ENCODE measurements around the gene SDHA. TPM values are rescaled to one million over a fixed set of nuclear protein-coding genes. Genes with fewer than 3 reads are reported as not detected.
"Not testable (repeated sequence)": the region's sequence is repeated elsewhere in the genome, so short reads cannot be mapped to it uniquely, and the experiment has no call there.

Gene SDHA
- polyA plus RNA-seq, 1 donor (not counting 4 experiments of a cell fraction or from before 2014, with no cell fraction given) = 178 TPM

DNA sequence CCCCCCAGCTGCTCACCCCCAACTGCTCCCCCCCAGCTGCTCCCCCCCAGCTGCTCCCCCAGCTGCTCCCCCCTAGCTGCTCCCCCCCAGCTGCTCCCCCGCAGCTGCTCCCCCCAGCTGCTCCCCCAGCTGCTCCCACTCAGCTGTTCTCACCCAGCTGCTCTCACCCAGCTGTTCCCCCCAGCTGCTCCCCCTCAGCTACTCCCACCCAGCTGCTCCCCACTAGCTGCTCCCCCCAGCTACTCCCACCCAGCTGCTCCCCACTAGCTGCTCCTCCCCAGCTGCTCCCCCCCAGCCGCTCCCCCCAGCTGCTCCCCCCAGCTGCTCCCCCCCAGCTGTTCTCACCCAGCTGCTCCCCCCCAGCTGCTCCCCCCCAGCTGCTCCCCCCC, 80.6 kb downstream of the SDHA start:
- H2AFZ ChIP-seq (ENCODE audit: control insufficient read depth, low read length) = no peak overlapping the region
- no peaks in the 10 kb centered on the region for H3K27me3 ChIP-seq (ENCODE audit: control insufficient read depth, extremely low read depth, insufficient read depth, low read length)
- H3K4me1 ChIP-seq (ENCODE audit: control insufficient read depth, extremely low read depth, insufficient read depth, low read length) = no peaks in the 10 kb centered on the region
- H3K36me3 ChIP-seq (ENCODE audit: control insufficient read depth in 2 of 2, extremely low read depth in 1 of 2, insufficient read depth in 2 of 2, low read length in 2 of 2) = peaks cover 0 to 6% of the 10 kb centered on the region in 2 experiments
- no peak for TF ChIP-seq EZH2 (IDR thresholded peaks at IDR 0.05; ENCODE audit: low read length)
- TF ChIP-seq CTCF (optimal IDR thresholded peaks at IDR 0.05 in 1 of 3, IDR thresholded peaks at IDR 0.05 in 1 of 3, conservative IDR thresholded peaks at IDR 0.05 in 1 of 3; ENCODE audit: extremely low read depth in 1 of 3, insufficient read depth in 2 of 3, low read length in 3 of 3) = no peak
- peaks cover 39% of the 10 kb centered on the region for H3K79me2 ChIP-seq (ENCODE audit: control insufficient read depth, insufficient read depth, low read length)
- FAIRE-seq = no peak
- dilution Hi-C loops (cut with MboI; ENCODE audit: extremely low pct_ligation_motif_present, low sequenced_read_pairs) = no loop called here
- H3K4me2 ChIP-seq (ENCODE audit: control insufficient read depth, extremely low read depth, insufficient read depth, low read depth, low read length) = no peak overlapping the region
- no peak overlapping the region for H3K4me3 ChIP-seq (ENCODE audit: control insufficient read depth in 2 of 3, extremely low read depth in 1 of 3, insufficient read depth in 2 of 3, low read depth in 1 of 3, low read length in 3 of 3)
- H3K27ac ChIP-seq (ENCODE audit: control insufficient read depth, insufficient read depth, low read length) = no peak overlapping the region
- H4K20me1 ChIP-seq (ENCODE audit: control insufficient read depth, extremely low read depth, insufficient read depth, low read length) = peaks cover 6% of the 10 kb centered on the region
- H3K9me3 ChIP-seq (ENCODE audit: control insufficient read depth, low read depth, low read length) = no peaks in the 10 kb centered on the region
- no peaks in the 10 kb centered on the region for H3K9me1 ChIP-seq (ENCODE audit: control insufficient read depth, extremely low read depth, insufficient read depth, low read length)
- H3K9ac ChIP-seq (ENCODE audit: control insufficient read depth, extremely low read depth, insufficient read depth, low read length) = no peak overlapping the region
- no peak for DNase-seq (ENCODE audit: low read depth, low spot score)

GRCh38 chr5:299921-300320, 81.8 kb downstream of the SDHA start:
- H3K4me1 ChIP-seq (ENCODE audit: control insufficient read depth, extremely low read depth, insufficient read depth, low read length); H3K4me3 ChIP-seq (ENCODE audit: control insufficient read depth in 2 of 3, extremely low read depth in 1 of 3, insufficient read depth in 2 of 3, low read depth in 1 of 3, low read length in 3 of 3); H3K27ac ChIP-seq (ENCODE audit: control insufficient read depth, insufficient read depth, low read length); H2AFZ ChIP-seq (ENCODE audit: control insufficient read depth, low read length); H3K36me3 ChIP-seq (ENCODE audit: control insufficient read depth in 2 of 2, extremely low read depth in 1 of 2, insufficient read depth in 2 of 2, low read length in 2 of 2); FAIRE-seq; H3K4me2 ChIP-seq (ENCODE audit: control insufficient read depth, extremely low read depth, insufficient read depth, low read depth, low read length); H3K27me3 ChIP-seq (ENCODE audit: control insufficient read depth, extremely low read depth, insufficient read depth, low read length); H3K9me1 ChIP-seq (ENCODE audit: control insufficient read depth, extremely low read depth, insufficient read depth, low read length); H3K9me3 ChIP-seq (ENCODE audit: control insufficient read depth, low read depth, low read length); H4K20me1 ChIP-seq (ENCODE audit: control insufficient read depth, extremely low read depth, insufficient read depth, low read length); dilution Hi-C loops (cut with MboI; ENCODE audit: extremely low pct_ligation_motif_present, low sequenced_read_pairs); H3K9ac ChIP-seq (ENCODE audit: control insufficient read depth, extremely low read depth, insufficient read depth, low read length); DNase-seq (ENCODE audit: low read depth, low spot score): not testable (repeated sequence)
- H3K79me2 ChIP-seq (ENCODE audit: control insufficient read depth, insufficient read depth, low read length) = peaks cover 39% of the 10 kb centered on the region

- H2AFZ ChIP-seq (ENCODE audit: control insufficient read depth, low read length); H3K27me3 ChIP-seq (ENCODE audit: control insufficient read depth, extremely low read depth, insufficient read depth, low read length); FAIRE-seq; H3K9me1 ChIP-seq (ENCODE audit: control insufficient read depth, extremely low read depth, insufficient read depth, low read length); H3K4me3 ChIP-seq (ENCODE audit: control insufficient read depth in 2 of 3, extremely low read depth in 1 of 3, insufficient read depth in 2 of 3, low read depth in 1 of 3, low read length in 3 of 3); dilution Hi-C loops (cut with MboI; ENCODE audit: extremely low pct_ligation_motif_present, low sequenced_read_pairs); DNase-seq (ENCODE audit: low read depth, low spot score); H3K27ac ChIP-seq (ENCODE audit: control insufficient read depth, insufficient read depth, low read length); H3K4me2 ChIP-seq (ENCODE audit: control insufficient read depth, extremely low read depth, insufficient read depth, low read depth, low read length); H3K9ac ChIP-seq (ENCODE audit: control insufficient read depth, extremely low read depth, insufficient read depth, low read length); H3K36me3 ChIP-seq (ENCODE audit: control insufficient read depth in 2 of 2, extremely low read depth in 1 of 2, insufficient read depth in 2 of 2, low read length in 2 of 2); H4K20me1 ChIP-seq (ENCODE audit: control insufficient read depth, extremely low read depth, insufficient read depth, low read length); H3K9me3 ChIP-seq (ENCODE audit: control insufficient read depth, low read depth, low read length); H3K4me1 ChIP-seq (ENCODE audit: control insufficient read depth, extremely low read depth, insufficient read depth, low read length): not testable (repeated sequence)
- peaks cover 42% of the 10 kb centered on the region for H3K79me2 ChIP-seq (ENCODE audit: control insufficient read depth, insufficient read depth, low read length)
Observed at GRCh38 chr5:300691-301435, 82.7 kb downstream of the SDHA start.

DNA sequence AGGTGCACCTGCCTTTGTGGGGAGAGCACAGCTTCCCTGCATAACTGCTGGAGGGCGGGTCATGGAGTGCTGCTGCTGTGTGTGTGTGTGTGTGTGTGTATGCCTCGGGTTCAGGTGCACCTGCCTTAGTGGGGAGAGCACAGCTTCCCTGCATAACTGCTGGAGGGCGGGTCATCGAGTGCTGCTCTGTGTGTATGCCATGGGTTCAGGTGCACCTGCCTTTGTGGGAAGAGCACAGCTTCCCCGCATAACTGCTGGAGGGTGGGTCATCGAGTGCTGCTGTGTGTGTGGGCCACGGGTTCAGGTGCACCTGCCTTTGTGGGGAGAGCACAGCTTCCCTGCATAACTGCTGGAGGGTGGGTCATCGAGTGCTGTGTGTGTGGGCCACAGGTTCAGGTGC, 84.3 kb downstream of the SDHA start:
- H3K27ac ChIP-seq (ENCODE audit: control insufficient read depth, insufficient read depth, low read length); H4K20me1 ChIP-seq (ENCODE audit: control insufficient read depth, extremely low read depth, insufficient read depth, low read length); H3K9me1 ChIP-seq (ENCODE audit: control insufficient read depth, extremely low read depth, insufficient read depth, low read length); DNase-seq (ENCODE audit: low read depth, low spot score); H3K4me1 ChIP-seq (ENCODE audit: control insufficient read depth, extremely low read depth, insufficient read depth, low read length); H3K9me3 ChIP-seq (ENCODE audit: control insufficient read depth, low read depth, low read length); H3K27me3 ChIP-seq (ENCODE audit: control insufficient read depth, extremely low read depth, insufficient read depth, low read length); H3K4me3 ChIP-seq (ENCODE audit: control insufficient read depth in 2 of 3, extremely low read depth in 1 of 3, insufficient read depth in 2 of 3, low read depth in 1 of 3, low read length in 3 of 3); dilution Hi-C loops (cut with MboI; ENCODE audit: extremely low pct_ligation_motif_present, low sequenced_read_pairs); H2AFZ ChIP-seq (ENCODE audit: control insufficient read depth, low read length); H3K4me2 ChIP-seq (ENCODE audit: control insufficient read depth, extremely low read depth, insufficient read depth, low read depth, low read length); FAIRE-seq; H3K9ac ChIP-seq (ENCODE audit: control insufficient read depth, extremely low read depth, insufficient read depth, low read length): not testable (repeated sequence)
- Histone ChIP-seq H3K79me2 (ENCODE audit: control insufficient read depth, insufficient read depth, low read length) (peaks cover 42% of the 10 kb centered on the region), H3K36me3 (ENCODE audit: control insufficient read depth in 2 of 2, extremely low read depth in 1 of 2, insufficient read depth in 2 of 2, low read length in 2 of 2) (peaks cover 8 to 15% of the 10 kb centered on the region in 2 experiments)
